Measurements from ENCODE around the gene SH2D7.

Gene SH2D7

DNA sequence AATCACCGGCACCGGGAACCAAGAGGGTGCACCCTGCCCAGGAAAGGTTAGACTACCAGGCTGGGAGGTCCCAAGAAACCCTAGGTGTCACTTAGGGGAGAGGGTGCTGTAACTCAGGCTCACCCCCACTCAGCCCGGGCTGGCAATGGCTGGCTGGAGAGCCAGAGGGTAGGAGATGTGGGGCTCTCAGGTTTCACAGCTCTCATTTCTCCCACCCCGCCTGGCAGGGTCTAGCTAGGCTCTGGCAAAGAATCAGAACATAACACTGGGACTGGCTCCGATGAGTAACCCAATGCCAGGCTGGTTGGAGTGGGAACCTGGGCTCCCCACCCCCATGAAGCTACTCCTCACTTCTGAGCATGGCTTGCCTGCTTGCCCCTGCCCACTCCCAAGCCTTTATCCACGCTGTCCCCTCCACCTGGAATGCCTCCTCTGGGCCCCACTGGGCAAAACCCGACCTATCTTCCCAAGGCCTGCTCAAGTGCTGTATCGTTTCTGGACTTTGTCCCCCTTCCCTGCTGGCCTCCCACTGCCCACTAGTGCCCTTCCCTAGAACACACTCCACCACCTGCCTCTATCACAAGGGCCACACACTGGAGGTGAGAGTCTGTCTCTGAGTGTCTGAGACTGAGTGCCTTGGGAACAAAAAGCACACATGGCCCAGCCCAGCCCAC is 36.9 kb downstream of the SH2D7 start:
- no peak for DNase-seq (ENCODE audit: low read depth in 1 of 2, low spot score in 1 of 2)
- peaks cover 6% of the 10 kb centered on the region for H3K27me3 ChIP-seq (ENCODE audit: insufficient read depth, poor library complexity, severe bottlenecking)
- TF ChIP-seq, protein P1, sequence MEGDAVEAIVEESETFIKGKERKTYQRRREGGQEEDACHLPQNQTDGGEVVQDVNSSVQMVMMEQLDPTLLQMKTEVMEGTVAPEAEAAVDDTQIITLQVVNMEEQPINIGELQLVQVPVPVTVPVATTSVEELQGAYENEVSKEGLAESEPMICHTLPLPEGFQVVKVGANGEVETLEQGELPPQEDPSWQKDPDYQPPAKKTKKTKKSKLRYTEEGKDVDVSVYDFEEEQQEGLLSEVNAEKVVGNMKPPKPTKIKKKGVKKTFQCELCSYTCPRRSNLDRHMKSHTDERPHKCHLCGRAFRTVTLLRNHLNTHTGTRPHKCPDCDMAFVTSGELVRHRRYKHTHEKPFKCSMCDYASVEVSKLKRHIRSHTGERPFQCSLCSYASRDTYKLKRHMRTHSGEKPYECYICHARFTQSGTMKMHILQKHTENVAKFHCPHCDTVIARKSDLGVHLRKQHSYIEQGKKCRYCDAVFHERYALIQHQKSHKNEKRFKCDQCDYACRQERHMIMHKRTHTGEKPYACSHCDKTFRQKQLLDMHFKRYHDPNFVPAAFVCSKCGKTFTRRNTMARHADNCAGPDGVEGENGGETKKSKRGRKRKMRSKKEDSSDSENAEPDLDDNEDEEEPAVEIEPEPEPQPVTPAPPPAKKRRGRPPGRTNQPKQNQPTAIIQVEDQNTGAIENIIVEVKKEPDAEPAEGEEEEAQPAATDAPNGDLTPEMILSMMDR (IDR thresholded peaks at IDR 0.05; ENCODE audit: insufficient read depth, low read length) = no peak
- no peak for TF ChIP-seq POLR2AphosphoS5 (IDR thresholded peaks at IDR 0.05; ENCODE audit: low read depth)
- TF ChIP-seq GABPA (IDR thresholded peaks at IDR 0.05; ENCODE audit: low read depth) = no peak
- TF ChIP-seq SPI1 (IDR thresholded peaks at IDR 0.05; ENCODE audit: borderline replicate concordance, low read depth) = no peak
- TF ChIP-seq, protein P2, sequence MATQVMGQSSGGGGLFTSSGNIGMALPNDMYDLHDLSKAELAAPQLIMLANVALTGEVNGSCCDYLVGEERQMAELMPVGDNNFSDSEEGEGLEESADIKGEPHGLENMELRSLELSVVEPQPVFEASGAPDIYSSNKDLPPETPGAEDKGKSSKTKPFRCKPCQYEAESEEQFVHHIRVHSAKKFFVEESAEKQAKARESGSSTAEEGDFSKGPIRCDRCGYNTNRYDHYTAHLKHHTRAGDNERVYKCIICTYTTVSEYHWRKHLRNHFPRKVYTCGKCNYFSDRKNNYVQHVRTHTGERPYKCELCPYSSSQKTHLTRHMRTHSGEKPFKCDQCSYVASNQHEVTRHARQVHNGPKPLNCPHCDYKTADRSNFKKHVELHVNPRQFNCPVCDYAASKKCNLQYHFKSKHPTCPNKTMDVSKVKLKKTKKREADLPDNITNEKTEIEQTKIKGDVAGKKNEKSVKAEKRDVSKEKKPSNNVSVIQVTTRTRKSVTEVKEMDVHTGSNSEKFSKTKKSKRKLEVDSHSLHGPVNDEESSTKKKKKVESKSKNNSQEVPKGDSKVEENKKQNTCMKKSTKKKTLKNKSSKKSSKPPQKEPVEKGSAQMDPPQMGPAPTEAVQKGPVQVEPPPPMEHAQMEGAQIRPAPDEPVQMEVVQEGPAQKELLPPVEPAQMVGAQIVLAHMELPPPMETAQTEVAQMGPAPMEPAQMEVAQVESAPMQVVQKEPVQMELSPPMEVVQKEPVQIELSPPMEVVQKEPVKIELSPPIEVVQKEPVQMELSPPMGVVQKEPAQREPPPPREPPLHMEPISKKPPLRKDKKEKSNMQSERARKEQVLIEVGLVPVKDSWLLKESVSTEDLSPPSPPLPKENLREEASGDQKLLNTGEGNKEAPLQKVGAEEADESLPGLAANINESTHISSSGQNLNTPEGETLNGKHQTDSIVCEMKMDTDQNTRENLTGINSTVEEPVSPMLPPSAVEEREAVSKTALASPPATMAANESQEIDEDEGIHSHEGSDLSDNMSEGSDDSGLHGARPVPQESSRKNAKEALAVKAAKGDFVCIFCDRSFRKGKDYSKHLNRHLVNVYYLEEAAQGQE (IDR thresholded peaks at IDR 0.05; ENCODE audit: insufficient replicate concordance, low read depth) = no peak
- no peak overlapping the region for H3K27ac ChIP-seq (replicated peaks)
- no peak overlapping the region for H3K4me3 ChIP-seq (replicated peaks; ENCODE audit: insufficient read depth, low read length)

DNA sequence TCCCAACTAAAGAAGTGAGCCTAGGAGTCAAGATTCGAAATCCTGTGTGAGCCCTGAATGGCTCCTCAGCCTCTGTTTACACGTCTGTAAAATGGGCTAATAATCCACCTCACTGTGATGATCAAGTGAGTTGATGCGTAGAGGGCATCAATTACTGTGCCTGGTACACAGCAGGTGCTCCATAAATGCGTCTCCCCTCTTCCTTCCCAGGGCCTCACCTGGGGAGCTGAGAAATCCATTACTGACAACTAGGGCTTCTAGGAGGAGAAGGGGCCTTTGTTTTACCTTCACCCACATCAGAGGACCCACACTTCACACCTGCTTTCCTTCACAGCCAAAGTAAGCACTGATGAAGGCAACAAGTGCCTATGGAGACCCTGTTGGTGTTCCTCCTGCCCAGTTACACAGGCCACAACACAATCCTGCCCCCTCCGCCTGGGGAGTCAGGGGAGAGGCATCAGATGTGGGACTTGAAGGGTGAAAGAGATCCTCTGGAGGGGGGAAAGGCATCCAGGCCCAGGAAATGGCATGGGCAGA is 37.5 kb downstream of the SH2D7 start:
- peaks cover 6% of the 10 kb centered on the region for H3K27me3 ChIP-seq (ENCODE audit: insufficient read depth, poor library complexity, severe bottlenecking)
- DNase-seq (ENCODE audit: low read depth in 1 of 2, low spot score in 1 of 2) = no peak
- no peak overlapping the region for H3K27ac ChIP-seq (replicated peaks)
- TF ChIP-seq, protein P2 (IDR thresholded peaks at IDR 0.05; ENCODE audit: insufficient replicate concordance, low read depth) = no peak
- TF ChIP-seq GABPA (IDR thresholded peaks at IDR 0.05; ENCODE audit: low read depth) (no peak), POLR2AphosphoS5 (IDR thresholded peaks at IDR 0.05; ENCODE audit: low read depth) (no peak), SPI1 (IDR thresholded peaks at IDR 0.05; ENCODE audit: borderline replicate concordance, low read depth) (no peak)
- TF ChIP-seq, protein P1 (IDR thresholded peaks at IDR 0.05; ENCODE audit: insufficient read depth, low read length) = no peak
- no peak overlapping the region for H3K4me3 ChIP-seq (replicated peaks; ENCODE audit: insufficient read depth, low read length)

DNA sequence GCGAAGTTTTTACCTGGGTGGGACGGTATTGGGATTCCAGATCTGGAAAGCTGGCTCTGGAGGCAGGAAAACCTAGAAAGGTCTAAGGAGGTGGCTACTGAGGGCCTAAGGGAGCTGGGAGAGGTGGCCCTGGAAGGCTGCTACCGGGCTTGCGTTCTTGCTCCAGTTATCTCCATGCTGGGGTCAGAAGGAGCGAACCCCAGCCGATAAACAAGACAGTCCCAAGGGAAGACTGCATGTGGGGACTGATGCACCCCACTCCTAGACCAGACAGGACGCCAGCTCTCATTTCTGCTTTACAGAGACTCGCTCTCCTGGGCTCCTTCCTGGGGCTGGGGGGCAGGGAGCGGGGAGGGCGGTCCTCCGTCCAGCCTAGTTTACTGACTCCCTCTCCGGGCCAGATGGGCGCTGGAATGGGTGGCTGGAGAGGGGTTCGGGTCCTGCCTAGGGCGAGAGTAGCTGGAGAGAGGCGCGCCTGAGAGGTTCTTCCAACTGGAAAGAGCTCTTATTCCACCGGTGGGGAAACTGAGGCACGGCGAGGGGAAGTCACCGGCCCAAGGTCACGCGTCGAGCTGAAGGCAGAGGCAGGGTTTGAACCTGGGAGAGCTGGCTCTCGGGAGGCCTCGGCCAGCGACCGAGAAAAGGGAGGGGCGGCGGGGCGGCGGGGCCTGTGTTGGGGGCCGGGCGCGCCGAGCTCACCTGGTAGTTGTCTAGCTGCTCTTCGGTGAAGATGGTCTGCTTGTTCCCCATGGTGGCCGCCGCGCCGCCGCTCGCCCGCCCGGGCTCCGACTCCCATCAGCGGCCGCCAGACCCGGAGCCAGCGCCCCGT is 38.3 kb downstream of the SH2D7 start:
- peak overlapping the region; percentile 63 for H3K4me3 ChIP-seq (replicated peaks; ENCODE audit: insufficient read depth, low read length)
- peaks cover 6% of the 10 kb centered on the region for H3K27me3 ChIP-seq (ENCODE audit: insufficient read depth, poor library complexity, severe bottlenecking)
- no peak overlapping the region for H3K27ac ChIP-seq (replicated peaks)
- DNase-seq (ENCODE audit: low read depth in 1 of 2, low spot score in 1 of 2) = no peak
- TF ChIP-seq POLR2AphosphoS5 (IDR thresholded peaks at IDR 0.05; ENCODE audit: low read depth) (no peak), SPI1 (IDR thresholded peaks at IDR 0.05; ENCODE audit: borderline replicate concordance, low read depth) (no peak), GABPA (IDR thresholded peaks at IDR 0.05; ENCODE audit: low read depth) (no peak)
- TF ChIP-seq, protein P1 (IDR thresholded peaks at IDR 0.05; ENCODE audit: insufficient read depth, low read length) = no peak
- TF ChIP-seq, protein P2 (IDR thresholded peaks at IDR 0.05; ENCODE audit: insufficient replicate concordance, low read depth) = no peak

Measured in HL-60 (cell line).